KBM-7 (cell line): Measurements from ENCODE around the gene DISC1.
"Not testable (repeated sequence)": the region's sequence is repeated elsewhere in the genome, so short reads cannot be mapped to it uniquely, and the experiment has no call there.

Source experiments
- DNase-seq: peaks from one replicate; pipeline ENCODE4 v3.0.0-alpha.2; 2015
- in situ Hi-C: fragments of 300-500 bp; cut with MboI; formaldehyde crosslinking; loops from 2 replicates; pipeline ENCODE4 v1.14.3; 2020; ENCODE audit warnings: low sequenced_read_pairs, low pct_unique_long_range_greater_than_20kb, mixed read lengths

DISC1 gene

DNA sequence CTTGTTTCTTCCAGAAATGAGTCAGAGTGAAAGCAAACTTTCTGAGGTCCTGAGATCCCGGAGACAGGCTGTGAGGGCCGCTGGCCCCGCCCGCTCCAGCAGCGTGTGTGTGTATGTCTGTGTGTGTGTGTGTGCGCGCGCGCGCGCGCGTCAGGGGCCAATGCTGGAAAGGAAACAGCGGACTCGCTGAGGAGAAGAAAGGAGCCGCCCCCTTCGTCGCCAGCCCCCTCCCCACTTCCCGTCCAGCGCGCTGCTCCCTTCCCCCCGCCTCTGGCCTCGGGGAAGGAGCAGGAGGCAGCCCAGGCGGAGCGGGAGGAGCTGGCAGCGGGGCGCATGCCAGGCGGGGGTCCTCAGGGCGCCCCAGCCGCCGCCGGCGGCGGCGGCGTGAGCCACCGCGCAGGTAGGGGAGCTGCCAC, at the start of gene DISC1:
TSS of gene DISC1 (plus strand) at position 256 of the 416 bp plus-strand sequence. CDS start at position 334, 78 bp downstream.
- peak; percentile 95 for DNase-seq
- in situ Hi-C loops = no loop called here

DNA sequence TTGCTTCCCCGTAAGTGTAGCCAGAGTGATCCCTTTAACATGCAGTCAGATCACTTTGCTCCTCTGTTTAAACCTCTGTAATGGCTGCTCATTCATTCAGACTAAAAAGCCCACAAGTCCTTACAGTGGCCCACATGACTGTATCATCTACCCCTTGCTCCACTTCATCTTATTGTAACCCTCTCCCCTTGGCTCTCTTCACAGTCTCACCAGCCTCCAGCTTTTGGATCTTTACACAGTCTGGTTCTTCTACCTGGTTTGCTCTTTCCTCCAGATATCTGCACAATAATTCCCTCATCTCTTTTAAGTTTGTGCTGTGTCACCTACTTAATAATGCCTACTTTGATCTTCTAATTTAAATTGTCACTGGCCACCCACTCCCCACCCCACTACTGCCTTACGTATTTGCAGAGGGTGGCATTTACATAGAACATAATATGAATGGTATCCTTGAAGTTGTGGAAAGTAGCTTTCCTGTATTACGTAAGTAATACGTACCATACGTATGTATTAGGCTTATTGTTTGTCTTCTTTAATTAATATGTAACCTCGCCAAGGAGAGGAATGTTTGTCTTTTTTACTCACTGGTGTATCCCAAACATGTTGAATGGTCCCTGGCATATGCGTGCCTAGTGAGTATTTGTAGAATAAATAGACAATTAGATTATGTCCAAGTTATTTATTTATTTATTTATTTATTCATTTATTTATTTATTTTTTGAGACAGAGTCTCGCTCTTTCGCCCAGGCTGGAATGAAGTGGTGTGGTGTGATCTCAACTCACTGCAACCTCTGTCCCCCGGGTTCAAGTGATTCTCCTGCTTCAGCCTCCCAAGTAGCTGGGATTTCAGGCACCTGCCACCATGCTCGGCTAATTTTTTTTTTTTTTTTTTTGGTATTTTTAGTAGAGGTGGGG, 49.5 kb upstream of the DISC1 start:
- in situ Hi-C loops = no loop called here
- DNase-seq = no peak

DNA sequence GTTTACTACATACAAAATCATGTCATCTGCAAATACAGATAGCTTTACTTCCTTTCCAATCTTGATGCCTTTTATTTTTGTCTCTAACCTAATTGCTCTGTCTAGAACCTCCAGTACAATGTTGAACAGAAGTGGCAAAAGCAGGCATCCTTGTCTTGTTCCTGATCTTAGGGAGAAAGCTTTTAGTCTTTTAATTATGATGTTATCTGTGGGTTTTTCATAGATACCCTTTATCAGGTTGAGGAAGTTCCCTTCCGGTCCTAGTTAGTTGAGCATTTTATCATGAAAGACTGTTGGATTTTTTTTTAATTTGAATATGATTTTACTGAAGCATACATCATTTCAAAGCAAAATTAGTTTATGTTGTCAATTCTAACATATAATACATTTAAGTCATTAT, 45.7 kb upstream of the DISC1 start:
- in situ Hi-C loops = no loop called here
- peak; percentile 19 for DNase-seq

DNA sequence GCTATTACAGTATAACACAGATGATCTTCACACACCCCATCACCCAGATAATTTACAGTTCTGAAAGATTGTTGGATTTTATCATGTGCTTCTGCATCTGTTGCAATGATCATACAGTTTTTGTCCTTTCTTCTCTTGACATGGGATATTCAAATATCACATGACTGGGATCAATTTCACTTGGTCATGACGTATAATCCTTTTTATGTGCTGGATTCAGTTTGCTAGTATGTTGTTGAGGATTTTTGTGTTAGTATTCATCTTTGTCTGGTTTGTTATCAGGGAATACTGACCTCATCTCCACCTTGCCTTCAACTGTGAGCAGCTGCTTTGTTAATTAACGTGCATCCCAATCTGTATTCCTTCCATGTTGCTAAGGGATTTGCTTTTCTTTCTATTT, 44.7 kb upstream of the DISC1 start:
- DNase-seq = no peak
- in situ Hi-C loops = no loop called here

DNA sequence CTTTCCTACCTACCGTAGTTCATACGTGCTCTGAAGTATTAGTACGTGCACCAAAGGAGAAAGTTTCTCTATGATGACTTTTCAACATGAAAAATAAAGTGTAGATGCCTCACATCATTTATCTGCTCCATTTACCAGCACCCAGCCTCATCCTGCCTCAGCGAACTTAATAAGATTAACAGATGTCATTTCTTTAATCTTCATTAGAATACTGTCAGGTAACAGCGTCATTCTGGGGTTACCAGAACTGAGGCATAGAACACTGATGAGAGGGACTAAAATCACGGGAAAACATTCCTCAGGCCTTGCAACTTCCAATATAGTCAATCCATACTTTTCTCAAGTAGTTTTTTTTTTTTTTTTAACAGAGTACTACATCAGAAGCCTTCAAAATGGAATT, 43.2 kb upstream of the DISC1 start:
- in situ Hi-C loops = no loop called here
- no peak for DNase-seq

DNA sequence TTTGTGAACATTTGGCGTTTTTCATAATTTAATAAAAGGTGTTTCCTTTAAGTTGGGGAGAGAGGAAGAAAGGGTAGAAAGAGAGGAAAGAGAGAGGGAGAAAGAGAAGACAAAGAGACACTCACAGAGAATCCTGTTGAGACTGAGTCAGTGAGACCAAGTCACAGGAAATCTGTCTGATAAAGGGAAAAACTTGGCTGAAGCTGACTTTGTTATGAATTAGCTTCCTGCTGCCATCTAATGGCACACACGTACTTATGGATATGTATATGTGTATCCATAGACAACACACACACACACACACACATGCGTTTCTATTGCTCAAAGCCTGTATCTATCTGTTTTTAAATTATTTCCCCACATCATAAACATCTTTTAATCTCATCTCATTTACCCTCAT, 42.5 kb upstream of the DISC1 start:
- peak; percentile 40 for DNase-seq
- in situ Hi-C loops = no loop called here

DNA sequence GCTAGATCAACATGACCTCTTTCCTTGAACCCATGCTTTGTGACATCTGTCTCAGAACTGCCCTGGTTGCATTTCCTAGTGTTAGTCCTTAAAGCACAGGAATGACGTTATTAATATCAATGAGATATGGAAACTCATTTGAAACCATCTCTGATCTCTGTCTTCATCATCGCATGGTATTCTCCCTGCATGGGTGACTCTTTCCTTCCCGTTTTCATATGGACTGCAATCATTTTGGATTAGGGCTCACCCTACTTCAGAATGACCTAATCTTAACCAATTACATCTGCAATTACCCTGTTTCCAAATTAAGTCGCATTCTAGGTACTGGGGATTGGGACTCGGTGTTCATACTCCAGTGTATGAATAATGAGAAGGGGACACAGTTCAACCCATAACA, 41.7 kb upstream of the DISC1 start:
- peak; percentile 51 for DNase-seq
- in situ Hi-C loops = no loop called here

DNA sequence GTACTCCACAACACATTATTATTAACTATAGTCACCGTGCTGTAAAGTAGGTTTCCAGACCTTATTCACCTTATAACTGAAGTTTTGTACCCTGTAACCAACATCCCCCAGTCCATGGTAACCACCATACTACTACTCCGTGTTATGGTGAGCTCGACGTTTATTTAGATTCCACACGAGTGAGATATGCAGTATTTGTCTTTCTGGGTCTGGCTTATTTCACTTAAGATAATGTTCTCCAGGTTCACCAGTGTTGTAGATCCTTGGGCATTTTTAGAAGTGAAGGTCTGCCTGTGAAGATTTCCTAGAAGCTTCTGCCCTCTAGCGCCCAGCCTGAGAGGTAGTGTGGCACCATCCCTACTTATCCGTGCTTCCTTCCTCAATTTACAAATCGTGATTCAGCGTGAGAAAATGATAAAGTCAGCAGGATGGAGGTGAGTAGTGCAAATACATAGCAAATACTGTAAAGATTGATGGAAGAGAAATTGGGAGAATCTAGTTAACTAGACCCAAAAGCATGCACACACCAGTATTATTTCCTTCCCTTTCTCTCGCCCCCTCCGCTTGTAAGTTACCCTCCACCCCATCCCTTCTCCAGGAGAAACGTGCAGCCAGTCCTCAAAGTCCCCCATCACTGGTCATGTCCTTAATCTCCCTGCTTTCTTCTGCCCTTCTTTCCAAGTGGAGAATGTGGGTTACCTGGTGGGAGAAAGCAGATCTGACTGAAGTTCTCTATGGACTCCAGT, 36.0 kb upstream of the DISC1 start:
- peak; percentile 83 for DNase-seq
- in situ Hi-C loops = loop anchor here (5.0 kb wide), 1 partner anchor 228 kb away; no protein-coding TSS in a partner anchor

DNA sequence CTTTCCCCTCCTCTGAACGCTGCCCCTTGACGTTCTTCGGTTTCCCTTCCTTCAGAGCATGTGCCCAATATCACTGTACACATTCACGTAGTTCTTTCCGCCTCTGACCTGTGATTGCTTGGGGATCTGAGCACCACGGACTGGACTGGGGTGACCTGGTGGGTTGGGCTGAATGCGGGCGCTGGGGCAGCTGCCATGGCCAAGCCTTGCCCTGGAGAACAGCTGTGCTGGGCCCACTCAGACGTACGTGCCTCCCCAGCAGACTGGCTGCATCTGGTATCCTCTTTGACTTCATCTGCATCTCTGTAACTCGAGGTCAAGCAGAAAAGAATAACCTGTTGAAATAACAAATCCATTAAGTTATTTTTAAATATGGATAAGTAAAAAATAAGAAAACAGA, 35.1 kb upstream of the DISC1 start:
- in situ Hi-C loops = loop anchor here (5.0 kb wide), 1 partner anchor 229 kb away; no protein-coding TSS in a partner anchor
- DNase-seq = no peak

DNA sequence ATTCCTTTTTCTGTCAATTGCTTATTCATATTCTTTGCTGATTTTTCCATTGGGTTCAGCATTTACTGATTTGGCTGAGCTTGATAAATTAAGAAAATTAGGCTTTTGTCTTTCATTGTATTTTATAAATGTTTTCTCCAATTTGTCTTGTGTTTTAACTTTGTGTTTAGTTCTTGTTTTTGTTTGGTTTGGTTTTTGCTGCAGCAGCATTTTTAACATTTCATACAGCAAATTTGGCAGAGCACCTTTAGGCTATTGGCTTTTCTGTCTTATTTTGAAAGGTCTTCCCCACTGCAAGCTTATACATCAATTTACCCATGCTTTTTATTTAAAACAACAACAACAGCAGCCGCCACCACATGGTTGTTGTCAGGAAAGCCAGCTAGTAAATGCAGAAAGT, 33.8 kb upstream of the DISC1 start:
- DNase-seq = no peak
- in situ Hi-C loops = loop anchor here (5.0 kb wide), 1 partner anchor 231 kb away; no protein-coding TSS in a partner anchor

DNA sequence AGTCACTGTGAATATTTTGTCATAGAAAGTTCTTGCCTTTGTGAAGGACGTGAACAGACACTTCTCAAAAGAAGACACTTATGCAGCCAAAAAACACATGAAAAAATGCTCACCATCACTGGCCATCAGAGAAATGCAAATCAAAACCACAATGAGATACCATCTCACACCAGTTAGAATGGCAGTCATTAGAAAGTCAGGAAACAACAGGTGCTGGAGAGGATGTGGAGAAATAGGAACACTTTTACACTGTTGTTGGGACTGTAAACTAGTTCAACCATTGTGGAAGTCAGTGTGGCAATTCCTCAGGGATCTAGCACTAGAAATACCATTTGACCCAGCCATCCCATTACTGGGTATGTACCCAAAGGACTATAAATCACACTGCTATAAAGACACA, 33.3 kb upstream of the DISC1 start:
- not testable (repeated sequence) for DNase-seq
- in situ Hi-C loops = loop anchor here (5.0 kb wide), 1 partner anchor 231 kb away; no protein-coding TSS in a partner anchor

DNA sequence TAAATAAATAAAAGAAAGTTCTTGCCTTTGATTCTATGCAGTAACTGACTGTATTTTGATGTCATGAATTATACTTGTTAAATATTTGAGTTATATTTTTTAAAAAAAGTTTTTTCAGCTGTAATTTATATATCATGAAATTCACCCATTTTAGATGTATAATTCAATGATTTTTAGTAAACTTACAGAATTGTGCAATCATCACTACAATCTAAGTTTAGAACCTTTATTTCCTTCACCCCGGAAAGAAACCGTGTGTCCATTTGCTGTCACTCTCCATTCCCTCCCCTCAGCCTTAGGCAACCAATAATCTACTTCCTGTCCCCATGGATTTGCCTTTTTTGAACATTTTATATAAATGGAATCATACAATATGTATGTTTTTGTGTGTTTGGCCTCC, 32.5 kb upstream of the DISC1 start:
- in situ Hi-C loops = loop anchor here (5.0 kb wide), 1 partner anchor 232 kb away; no protein-coding TSS in a partner anchor
- no peak for DNase-seq

DNA sequence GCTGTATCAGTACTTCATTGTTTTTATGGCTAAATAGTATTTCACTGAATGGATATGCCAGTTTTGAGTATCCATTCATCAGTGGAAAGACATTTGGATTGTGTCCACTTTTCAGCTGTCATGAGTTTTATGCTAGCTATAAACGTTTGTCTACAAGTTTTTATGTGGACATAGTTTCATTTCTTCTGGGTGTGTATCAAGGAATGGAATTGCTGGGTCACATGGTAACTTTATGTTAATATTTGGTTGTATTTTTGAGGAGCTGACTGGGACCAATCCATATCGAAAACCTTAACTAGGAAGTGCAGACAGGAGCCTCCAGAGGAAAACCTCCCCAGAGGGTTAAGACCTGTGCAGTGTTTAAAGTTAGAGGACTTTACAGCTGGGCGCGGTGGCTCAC, 31.8 kb upstream of the DISC1 start:
- no peak for DNase-seq
- in situ Hi-C loops = loop anchor here (5.0 kb wide), 1 partner anchor 232 kb away; no protein-coding TSS in a partner anchor

DNA sequence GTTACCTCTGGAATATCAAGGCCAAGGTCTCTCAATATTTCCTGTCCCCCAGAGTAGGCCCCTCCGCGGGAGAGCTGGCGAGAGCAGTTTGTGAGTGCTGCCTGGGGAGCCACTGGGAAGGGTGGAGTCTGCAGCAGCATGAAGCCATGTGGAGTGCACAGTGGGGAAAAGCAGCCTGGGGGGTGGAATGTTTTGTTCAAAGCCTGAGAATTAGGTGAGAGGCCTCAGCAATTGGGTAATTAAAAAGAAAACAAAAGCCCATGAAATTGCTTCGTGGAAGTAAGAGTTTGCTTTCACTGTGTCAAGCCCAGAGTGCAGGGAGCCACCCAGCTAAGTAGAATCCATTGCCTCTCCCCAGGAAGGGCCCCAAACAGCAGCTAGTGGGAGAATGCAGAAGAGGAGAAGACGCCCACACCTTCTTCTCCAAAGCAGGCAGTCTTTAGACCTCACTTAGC, 30.2 kb upstream of the DISC1 start:
- in situ Hi-C loops = no loop called here
- no peak for DNase-seq

DNA sequence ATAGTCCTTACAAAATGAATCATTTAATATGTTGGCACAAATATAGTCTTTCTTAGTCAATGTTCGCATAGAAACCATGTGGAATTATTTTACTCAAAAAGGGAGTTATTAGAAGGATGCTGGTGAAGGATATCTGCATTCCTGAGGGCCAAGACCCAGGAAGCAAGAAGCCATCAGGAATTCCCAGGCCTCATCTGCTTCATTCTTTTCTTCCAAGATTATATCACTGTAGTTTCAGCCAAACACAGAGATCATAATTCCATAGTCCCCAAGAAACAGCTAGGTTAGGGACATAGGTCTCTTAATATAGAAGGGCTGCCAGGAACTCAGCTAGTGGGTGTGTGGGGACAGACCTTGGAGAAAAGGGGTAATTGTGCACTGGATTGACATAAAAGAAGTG, 28.6 kb upstream of the DISC1 start:
- in situ Hi-C loops = no loop called here
- no peak for DNase-seq

DNA sequence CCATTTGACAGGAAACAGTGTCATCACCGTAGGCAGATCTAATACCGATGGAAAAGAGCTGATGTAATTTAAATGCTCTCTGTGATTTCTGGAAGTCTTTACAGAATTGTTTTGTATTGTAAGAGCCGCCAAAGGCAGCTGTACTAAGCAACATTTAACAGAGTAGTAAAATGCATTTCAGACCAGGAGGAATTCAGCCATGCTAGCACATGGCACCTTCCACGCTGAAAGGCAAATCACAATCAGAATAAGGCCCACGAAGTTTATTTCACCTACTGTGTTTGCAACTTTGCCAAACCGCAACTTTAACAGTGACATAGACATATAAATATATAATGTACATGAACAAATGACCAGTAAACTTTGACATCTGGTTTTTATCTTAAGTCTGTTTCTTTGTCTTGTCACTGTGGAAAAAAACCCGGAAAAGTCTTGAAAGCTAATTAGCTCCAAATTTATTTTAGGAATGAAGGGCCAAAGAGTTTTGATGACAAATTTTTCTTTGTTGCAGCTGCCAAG, 26.1 kb upstream of the DISC1 start:
- no peak for DNase-seq
- in situ Hi-C loops = no loop called here

DNA sequence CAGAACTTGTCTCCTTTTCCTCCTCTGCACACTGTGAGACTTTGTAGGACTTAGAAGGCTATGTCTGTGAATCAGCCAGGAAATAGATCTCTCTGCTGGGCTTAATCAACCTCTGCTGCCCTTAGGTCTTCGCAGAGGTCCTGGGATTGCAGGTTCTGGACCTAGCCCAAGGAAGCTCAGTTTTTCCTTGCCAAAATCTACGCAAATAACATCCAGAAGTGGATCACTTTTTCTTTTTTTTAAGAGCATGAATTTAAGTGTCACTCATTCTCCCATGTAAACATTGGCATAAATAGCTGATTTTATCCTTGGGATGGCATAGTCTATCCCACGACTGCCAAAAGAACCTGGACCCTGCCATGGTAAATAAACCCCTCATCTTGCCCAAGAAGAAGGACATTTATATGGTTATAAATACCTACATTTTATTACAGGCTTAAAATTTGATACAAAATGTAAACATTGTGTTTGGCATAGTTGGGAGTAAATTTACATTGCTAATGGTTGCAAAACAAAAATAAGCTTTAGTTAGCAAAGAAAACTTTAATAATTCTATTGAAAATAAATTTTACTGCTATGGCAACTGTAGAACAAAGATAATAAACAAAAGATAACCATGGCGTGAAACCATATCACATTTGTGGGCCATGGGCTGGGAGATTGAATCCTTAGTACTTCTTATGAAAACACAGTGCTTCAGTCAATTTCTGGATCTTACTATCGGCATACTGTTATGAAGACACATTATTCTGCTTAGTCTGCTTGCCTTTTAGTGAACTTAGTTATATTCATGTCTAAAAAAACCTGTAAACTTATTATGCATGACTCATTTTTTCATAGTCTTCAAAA, 24.5 kb upstream of the DISC1 start:
- in situ Hi-C loops = no loop called here
- DNase-seq = no peak

DNA sequence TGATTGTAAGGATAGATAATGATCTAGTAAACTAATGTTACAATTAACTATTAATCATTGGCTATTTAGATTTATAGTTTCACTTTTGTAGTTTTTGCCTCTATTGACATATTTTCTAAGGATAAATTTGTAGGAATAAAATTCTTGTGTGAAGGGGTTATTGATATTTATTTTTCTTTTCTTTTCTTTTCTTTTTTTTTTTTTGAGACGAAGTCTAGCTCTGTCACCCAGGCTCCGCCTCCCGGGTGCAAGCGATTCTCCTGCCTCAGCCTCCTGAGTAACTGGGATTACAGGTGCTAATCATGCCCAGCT, 24.0 kb upstream of the DISC1 start:
- in situ Hi-C loops = no loop called here
- DNase-seq = no peak
